HepG2 (cell line): Measurements from ENCODE around the gene VEZF1. TPM values are rescaled to one million over a fixed set of nuclear protein-coding genes. Genes with fewer than 3 reads are reported as not detected.

Experiments
- ATAC-seq: fragments of 200-7000 bp; cut with Tn5 transposase; 3 replicates; pipeline ENCODE4 v1.9.1; 2020; ENCODE audit warnings: mild to moderate bottlenecking, moderate library complexity
- BruUV-seq: library from RNA; stranded (reverse); fragments of 400-500 nt; replicated peaks from 2 replicates; lab custom pipeline; 2021; lab: Mats Ljungman, UMichigan
- CTCF ChIA-PET: fragments of 300-600 bp; formaldehyde crosslinking; extraction: SDS; loops from one replicate; lab custom pipeline; 2021; ENCODE audit warnings: low total read pairs, inconsistent platforms, low intra/inter-chr PET ratio; lab: Yijun Ruan, JAX
- POLR2A ChIA-PET: fragments of 350-600 bp; sonication (Branson Sonifier 250); formaldehyde crosslinking; loops from one replicate; lab custom pipeline; 2020; ENCODE audit warnings: antibody characterized with exemption, inconsistent platforms; lab: Yijun Ruan, JAX
- DNase-seq: peaks from one replicate; pipeline ENCODE4 v3.0.0-alpha.2; 2015; ENCODE audit warnings: low spot score
- FAIRE-seq: peaks from 3 replicates; lab custom pipeline; 2011; peaks lifted over from hg19 to GRCh38; lab: Jason Lieb, UNC
- H2AFZ ChIP-seq: one replicate; pipeline ENCODE4 v1.6.1; 2011; ENCODE audit warnings: low read length, inconsistent platforms
- H3K27ac ChIP-seq: fragments of 300-600 bp; 3 replicates; pipeline ENCODE4 v1.8.0; 2011; ENCODE audit warnings: mixed run types, mild to moderate bottlenecking, mixed read lengths, low read length, inconsistent platforms; ENCODE audit not compliant: insufficient read depth; ENCODE audit errors: extremely low read length
- H3K27me3 ChIP-seq, 2 experiments: fragments of 200-600 bp in 1 of 2; 2 replicates in 1 of 2; 3 replicates in 1 of 2; pipeline versions ENCODE4 v1.6.0 to v1.8.0; 2011; ENCODE audit warnings: low read length in 2 of 2, mild to moderate bottlenecking in 2 of 2, moderate library complexity in 2 of 2, inconsistent platforms in 1 of 2; ENCODE audit not compliant: insufficient read depth in 2 of 2, control insufficient read depth in 1 of 2
- H3K36me3 ChIP-seq, 2 experiments: fragments of 200-600 bp in 1 of 2; replicated peaks in 1 of 2; 2 replicates in 1 of 2; 3 replicates in 1 of 2; pipeline versions ENCODE4 v1.5.1 to v1.8.0; 2011; ENCODE audit warnings: low read length in 2 of 2, inconsistent platforms in 1 of 2; ENCODE audit not compliant: insufficient read depth in 2 of 2, control insufficient read depth in 1 of 2
- H3K4me1 ChIP-seq: 2 replicates; pipeline ENCODE4 v1.5.1; 2012; ENCODE audit warnings: low read length, inconsistent platforms; ENCODE audit not compliant: insufficient read depth
- H3K4me2 ChIP-seq: 2 replicates; pipeline ENCODE4 v1.6.0; 2011; ENCODE audit warnings: low read depth, low read length, inconsistent platforms
- H3K4me3 ChIP-seq, 3 experiments: fragments of 200-600 bp in 1 of 3; sonication (generic), shearing (Covaris generic) in 1 of 3; replicated peaks in 1 of 3; 2 replicates each; pipeline ENCODE4 v1.5.1; 2011 to 2016; ENCODE audit warnings: low read length in 3 of 3, inconsistent platforms in 2 of 3, low read depth in 2 of 3, mild to moderate bottlenecking in 2 of 3, control low read depth in 1 of 3, mixed read lengths in 1 of 3; ENCODE audit not compliant: insufficient read depth in 1 of 3
- H3K79me2 ChIP-seq: one replicate; pipeline ENCODE4 v1.6.1; 2011; ENCODE audit warnings: low read length, inconsistent platforms; ENCODE audit not compliant: insufficient read depth
- H3K9ac ChIP-seq: 2 replicates; pipeline ENCODE4 v1.6.0; 2011; ENCODE audit warnings: mild to moderate bottlenecking, low read depth, low read length, inconsistent platforms; ENCODE audit not compliant: insufficient read depth
- H3K9me3 ChIP-seq: 2 replicates; pipeline ENCODE4 v1.5.1; 2012; ENCODE audit warnings: mild to moderate bottlenecking, low read length
- H4K20me1 ChIP-seq: 2 replicates; pipeline ENCODE4 v1.6.0; 2011; ENCODE audit warnings: inconsistent platforms, mild to moderate bottlenecking, low read length, moderate library complexity; ENCODE audit not compliant: insufficient read depth
- MED13 ChIP-seq: sonication (generic); formaldehyde crosslinking; IDR thresholded peaks from 2 replicates; pipeline ENCODE4 v1.5.0; 2020; ENCODE audit warnings: missing genetic modification reagents
- PAWR ChIP-seq: sonication (generic); formaldehyde crosslinking; IDR thresholded peaks from 2 replicates; pipeline ENCODE4 v1.4.0; 2020; ENCODE audit warnings: missing genetic modification reagents, mild to moderate bottlenecking, borderline replicate concordance
- PAXIP1 ChIP-seq: sonication (generic); formaldehyde crosslinking; conservative IDR thresholded peaks from 2 replicates; pipeline ENCODE4 v1.4.0; 2020; ENCODE audit warnings: mild to moderate bottlenecking, missing genetic modification reagents, moderate library complexity
- XBP1 ChIP-seq: sonication (generic); formaldehyde crosslinking; IDR thresholded peaks from 2 replicates; pipeline ENCODE4 v1.5.0; 2020; ENCODE audit warnings: missing genetic modification reagents
- ZNF207 ChIP-seq: fragments of 450-650 bp; IDR thresholded peaks from 2 replicates; pipeline ENCODE4 v1.6.1; 2016; ENCODE audit warnings: antibody characterized with exemption, borderline replicate concordance
- ZNF770 ChIP-seq: sonication (generic); formaldehyde crosslinking; IDR thresholded peaks from 2 replicates; pipeline ENCODE4 v1.5.0; 2020; ENCODE audit warnings: mild to moderate bottlenecking, missing genetic modification reagents
- ZZZ3 ChIP-seq: sonication (generic); formaldehyde crosslinking; IDR thresholded peaks from 2 replicates; pipeline ENCODE4 v1.4.0; 2020; ENCODE audit warnings: missing genetic modification reagents, mild to moderate bottlenecking, borderline replicate concordance
- WGBS: methylation state at CpG from one replicate; pipeline ENCODE4 v1.1.6; 2017; ENCODE audit warnings: low lambda C conversion rate; 5-methylcytosine and 5-hydroxymethylcytosine counted together
- in situ Hi-C: cut with HindIII; loops from 2 replicates; pipeline ENCODE4 v1.10.0; 2017; ENCODE audit warnings: low pct_unique_long_range_greater_than_20kb; ENCODE audit not compliant: extremely low pct_ligation_motif_present
- intact Hi-C: fragments of 100-400 bp; cut with micrococcal nuclease; formaldehyde crosslinking; loops from one replicate; pipeline ENCODE4 v1.10.0; 2022; ENCODE audit not compliant: unreplicated experiment
- polyA plus RNA-seq, 8 experiments: library from polyadenylated mRNA; depleted of rRNA in 3 of 8; stranded (reverse) in 7 of 8; unstranded in 1 of 8; fragments of >200 nt; fragmentation: Illumina TruSeq in 4 of 8; extraction: Trizol in 4 of 8; gene quantifications; 2 replicates each; pipeline versions ENCODE4 v1.2.1 to v1.2.3, GENCODE V29; 2011 to 2016; ENCODE audit warnings: low read depth in 4 of 8, missing spikeins in 1 of 8, mixed read lengths in 1 of 8; ENCODE audit not compliant: insufficient read depth in 1 of 8
- total RNA-seq, 5 experiments: library from RNA; depleted of rRNA; stranded (reverse); fragments of >200 nt; fragmentation: Illumina TruSeq; extraction: Trizol; gene quantifications; 2 replicates each; pipeline ENCODE4 v1.2.3, GENCODE V29; 2016; ENCODE audit warnings: low read depth in 1 of 5
- TF ChIP-seq, protein P1 (sequence below): sonication (generic); formaldehyde crosslinking; IDR thresholded peaks from 2 replicates; pipeline ENCODE4 v1.8.0; 2022; ENCODE audit warnings: mild to moderate bottlenecking, missing genetic modification reagents
- TF ChIP-seq, protein P2 (sequence below): sonication (generic); formaldehyde crosslinking; IDR thresholded peaks from 2 replicates; pipeline ENCODE4 v1.4.0; 2020; ENCODE audit warnings: low read depth, mild to moderate bottlenecking, missing genetic modification reagents

The VEZF1 gene
- total and polyA plus RNA-seq, 2 of the 13 experiments (the other 11 are each of a cell fraction or from before 2014, with no cell fraction given): 45.9 to 49.7 TPM

DNA sequence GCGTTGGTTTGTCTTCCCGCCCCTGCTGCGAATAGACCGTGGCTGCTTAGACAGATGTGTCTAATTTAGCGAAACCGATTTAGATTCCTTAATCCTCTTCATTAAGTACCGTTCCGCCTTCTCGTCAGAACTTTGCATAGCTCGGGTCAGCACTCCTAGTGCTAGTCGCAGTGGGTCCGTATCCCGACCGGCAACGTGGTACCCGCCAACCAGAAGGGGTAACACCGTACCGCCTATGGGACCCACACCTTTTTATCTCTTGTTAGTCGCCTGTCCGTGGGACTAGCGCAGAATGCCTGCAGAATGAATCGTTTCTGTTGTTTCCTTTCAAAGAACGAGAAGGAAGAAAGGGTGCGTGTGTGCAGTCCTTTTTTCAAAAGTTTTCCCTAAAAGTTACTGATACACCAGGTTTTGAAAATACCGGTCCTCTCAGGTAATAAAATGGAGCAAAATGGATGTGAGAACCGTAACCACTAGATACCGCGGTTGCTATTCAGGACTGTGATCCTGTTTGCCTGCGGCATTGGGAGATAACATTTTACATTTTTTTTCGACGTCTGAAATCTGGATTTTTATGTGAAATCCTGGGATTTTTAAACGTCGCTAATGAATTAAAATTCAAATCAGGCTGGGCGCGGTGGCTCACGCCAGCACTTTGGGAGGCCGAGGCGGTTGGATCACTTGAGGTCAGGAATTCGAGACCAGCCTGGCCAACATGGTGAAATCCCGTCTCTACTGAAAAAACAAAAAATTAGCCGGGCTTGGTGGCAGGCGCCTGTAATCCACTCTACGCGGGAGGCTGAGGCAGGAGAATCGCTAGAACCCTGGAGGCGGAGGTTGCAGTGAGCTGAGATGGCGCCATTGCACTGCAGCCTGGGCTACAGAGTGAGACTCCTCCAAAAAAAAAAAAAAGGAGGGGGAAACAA lies 20.0 kb upstream of the VEZF1 start (continued):
- TF ChIP-seq ZNF770 (CRISPR knock-in tag): no peak
- TF ChIP-seq, all 625 proteins: peak for 28

- peak within 1 kb of the TSS; percentile 79 to 99 (median 92) for H3K4me3 ChIP-seq
- peak within 1 kb of the TSS; percentile 99 for H3K27ac ChIP-seq
- WGBS: 2% methylated on average over 76 of the region's 86 CpGs
- DNase-seq (peak; percentile 97), ATAC-seq (peak; percentile 92), FAIRE-seq (peak; percentile 73)
- H3K9me3 ChIP-seq: no peaks in the 10 kb centered on the region
- peaks cover 4 to 37% of the 10 kb centered on the region in 2 experiments for H3K36me3 ChIP-seq
- peaks cover 42% of the 10 kb centered on the region for H4K20me1 ChIP-seq
- intact Hi-C loops: loop anchor here (1.0 kb wide), 1 partner anchor 77 kb away; no protein-coding TSS in a partner anchor
- POLR2A ChIA-PET: interaction anchor here (0.8 to 3.8 kb wide), 27 partner anchors 11 to 624 kb away, joined by 3 to 71 read pairs (median 9); partner anchors contain the start of genes CUEDC1, DYNLL2, MRPS23 and VEZF1
- in situ Hi-C loops: loop anchor here (5.0 kb wide), 1 partner anchor 80 kb away; no protein-coding TSS in a partner anchor
- CTCF ChIA-PET: no interaction called here
- peaks cover 53% of the 10 kb centered on the region for H3K79me2 ChIP-seq
- no peaks in the 10 kb centered on the region; a peak in 1 of 5 replicates for H3K27me3 ChIP-seq
- H3K4me2 ChIP-seq: peak within 1 kb of the TSS; percentile 91
- BruUV-seq: no TSS peak
- peaks cover 55% of the 10 kb centered on the region for H3K4me1 ChIP-seq
- H3K9ac ChIP-seq: peak within 1 kb of the TSS; percentile 100
- H2AFZ ChIP-seq: peak within 1 kb of the TSS; percentile 99
- TF ChIP-seq ZZZ3 (peak; percentile 98; the same call in 1 of the 2 replicates), MED13 (CRISPR knock-in tag) (peak; percentile 73; the same call in 1 of the 2 replicates), ZNF207 (0 out of 2 replicates have a peak, but pooled peaks have one; percentile 12), PAXIP1 (peak; percentile 55), XBP1 (CRISPR knock-in tag) (no peak), PAWR (peak; percentile 29; the same call in 1 of the 2 replicates)
- TF ChIP-seq, protein P1, sequence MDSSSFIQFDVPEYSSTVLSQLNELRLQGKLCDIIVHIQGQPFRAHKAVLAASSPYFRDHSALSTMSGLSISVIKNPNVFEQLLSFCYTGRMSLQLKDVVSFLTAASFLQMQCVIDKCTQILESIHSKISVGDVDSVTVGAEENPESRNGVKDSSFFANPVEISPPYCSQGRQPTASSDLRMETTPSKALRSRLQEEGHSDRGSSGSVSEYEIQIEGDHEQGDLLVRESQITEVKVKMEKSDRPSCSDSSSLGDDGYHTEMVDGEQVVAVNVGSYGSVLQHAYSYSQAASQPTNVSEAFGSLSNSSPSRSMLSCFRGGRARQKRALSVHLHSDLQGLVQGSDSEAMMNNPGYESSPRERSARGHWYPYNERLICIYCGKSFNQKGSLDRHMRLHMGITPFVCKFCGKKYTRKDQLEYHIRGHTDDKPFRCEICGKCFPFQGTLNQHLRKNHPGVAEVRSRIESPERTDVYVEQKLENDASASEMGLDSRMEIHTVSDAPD (CRISPR knock-in tag): peak; percentile 54; the same call in 1 of the 2 replicates
- TF ChIP-seq, protein P2, sequence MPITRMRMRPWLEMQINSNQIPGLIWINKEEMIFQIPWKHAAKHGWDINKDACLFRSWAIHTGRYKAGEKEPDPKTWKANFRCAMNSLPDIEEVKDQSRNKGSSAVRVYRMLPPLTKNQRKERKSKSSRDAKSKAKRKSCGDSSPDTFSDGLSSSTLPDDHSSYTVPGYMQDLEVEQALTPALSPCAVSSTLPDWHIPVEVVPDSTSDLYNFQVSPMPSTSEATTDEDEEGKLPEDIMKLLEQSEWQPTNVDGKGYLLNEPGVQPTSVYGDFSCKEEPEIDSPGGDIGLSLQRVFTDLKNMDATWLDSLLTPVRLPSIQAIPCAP: peak; percentile 73; the same call in 1 of the 2 replicates
Measured at GRCh38 chr17:58006924-58007780, 19.1 kb upstream of the VEZF1 start, which contains the start of gene SRSF1. Gene SRSF1, minus strand, starts transcription at chr17:58007246. Its CDS starts 109 bp downstream, at chr17:58007137.
